Peyer's patch (tissue), 4 donors: Measurements from ENCODE around the gene CERS3. TPM values are rescaled to one million over a fixed set of nuclear protein-coding genes. Genes with fewer than 3 reads are reported as not detected.

Experiments
- DNase-seq, 3 donors: peaks; one replicate each; pipeline ENCODE4 v3.0.0-alpha.2; 2017 to 2019
- H3K27ac ChIP-seq, 4 donors: fragments of 200-600 bp; sonication (generic); one replicate each; pipeline ENCODE4 v1.5.1; 2016 to 2019
- H3K27me3 ChIP-seq, 2 donors: fragments of 200-600 bp; sonication (generic); one replicate each; pipeline ENCODE4 v1.5.1; 2019
- H3K36me3 ChIP-seq, 3 donors: fragments of 200-600 bp; sonication (generic); one replicate each; pipeline ENCODE4 v1.5.1; 2016 to 2019
- H3K4me1 ChIP-seq, 4 donors: fragments of 200-600 bp; sonication (generic); one replicate each; pipeline ENCODE4 v1.5.1; 2016 to 2019
- H3K4me3 ChIP-seq, 4 donors: fragments of 200-600 bp; sonication (generic); 1 replicate in 3 of 4; 2 replicates in 1 of 4; pipeline ENCODE4 v1.5.1; 2016 to 2019; ENCODE audit warnings: mild to moderate bottlenecking in 1 of 4
- H3K9me3 ChIP-seq, 4 donors: fragments of 200-600 bp; sonication (generic); one replicate each; pipeline ENCODE4 v1.5.1; 2016 to 2019; ENCODE audit warnings: mild to moderate bottlenecking in 1 of 4
- CTCF ChIP-seq, 6 experiments: fragments of 450-650 bp in 4 of 6; fragments of 200-600 bp in 2 of 6; sonication (generic) in 1 of 6; IDR thresholded peaks; one replicate each; pipeline ENCODE4 v1.5.1; 2017 to 2019; ENCODE audit warnings: antibody characterized with exemption in 6 of 6, mild to moderate bottlenecking in 3 of 6, moderate library complexity in 1 of 6
- POLR2A ChIP-seq, 2 donors: fragments of 450-650 bp; IDR thresholded peaks; one replicate each; pipeline ENCODE4 v1.5.1; 2017; ENCODE audit warnings: antibody characterized with exemption in 2 of 2, mild to moderate bottlenecking in 2 of 2, moderate library complexity in 2 of 2
- total RNA-seq, 4 donors: library from RNA; depleted of rRNA; stranded (reverse); fragments of >200 nt; gene quantifications; one replicate each; pipeline ENCODE4 v1.1.0, GENCODE V29; 2016

Gene CERS3
- total RNA-seq, 4 donors from 2014 or later = not detected

GRCh38 chr15:100569391-100569790, 40.6 kb upstream of the CERS3 start:
- no peak for TF ChIP-seq CTCF (IDR thresholded peaks at IDR 0.05)
- TF ChIP-seq POLR2A (IDR thresholded peaks at IDR 0.05) = no peak
- Histone ChIP-seq H3K9me3 (no peaks in the 10 kb centered on the region), H3K36me3 (peaks cover 0 to 14% (median 0%) of the 10 kb centered on the region in 3 donors), H3K27me3 (no peaks in the 10 kb centered on the region), H3K27ac (no peak overlapping the region), H3K4me1 (no peaks in the 10 kb centered on the region), H3K4me3 (no peak overlapping the region)
- no peak for DNase-seq

DNA sequence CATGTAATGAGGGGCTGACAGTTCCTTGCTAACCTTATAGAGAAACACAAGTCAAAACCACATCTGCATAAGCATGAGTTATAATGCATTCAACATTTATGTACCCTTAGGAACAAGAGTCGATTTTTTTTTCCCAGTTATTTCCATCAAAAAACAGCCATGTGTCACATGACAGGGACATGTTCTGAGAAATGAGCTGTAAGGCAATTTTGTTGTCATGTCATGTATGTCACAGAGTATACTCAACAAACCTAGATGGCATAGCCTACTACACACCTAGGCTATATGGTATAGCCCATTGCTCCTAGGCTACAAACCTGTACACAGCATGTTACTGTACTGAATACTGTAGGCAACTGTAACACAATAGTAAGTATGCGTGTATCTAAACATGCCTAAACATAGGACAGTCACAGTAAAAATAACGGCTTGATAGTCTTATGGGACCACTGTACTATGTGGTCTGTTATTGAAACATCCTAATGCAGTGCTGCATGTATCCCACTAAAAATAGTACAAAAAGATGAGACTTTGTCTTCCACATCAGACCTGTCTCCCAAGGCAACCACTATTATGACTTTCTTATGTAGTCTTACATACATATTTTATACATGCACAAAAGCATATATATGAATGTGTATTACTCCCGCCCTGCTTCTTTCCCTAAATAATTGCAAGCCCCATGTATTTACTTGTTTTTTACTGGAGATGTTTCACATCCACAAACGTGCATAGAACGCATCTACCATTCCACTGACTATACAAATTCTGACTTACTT, 38.3 kb upstream of the CERS3 start:
- no peak overlapping the region for H3K27ac ChIP-seq
- no peaks in the 10 kb centered on the region for H3K4me1 ChIP-seq
- H3K4me3 ChIP-seq = no peak overlapping the region
- DNase-seq = no peak
- H3K36me3 ChIP-seq = peaks cover 0 to 4% (median 0%) of the 10 kb centered on the region in 3 donors
- no peaks in the 10 kb centered on the region for H3K27me3 ChIP-seq
- TF ChIP-seq POLR2A (IDR thresholded peaks at IDR 0.05) (no peak), CTCF (IDR thresholded peaks at IDR 0.05) (no peak)
- no peaks in the 10 kb centered on the region for H3K9me3 ChIP-seq

DNA sequence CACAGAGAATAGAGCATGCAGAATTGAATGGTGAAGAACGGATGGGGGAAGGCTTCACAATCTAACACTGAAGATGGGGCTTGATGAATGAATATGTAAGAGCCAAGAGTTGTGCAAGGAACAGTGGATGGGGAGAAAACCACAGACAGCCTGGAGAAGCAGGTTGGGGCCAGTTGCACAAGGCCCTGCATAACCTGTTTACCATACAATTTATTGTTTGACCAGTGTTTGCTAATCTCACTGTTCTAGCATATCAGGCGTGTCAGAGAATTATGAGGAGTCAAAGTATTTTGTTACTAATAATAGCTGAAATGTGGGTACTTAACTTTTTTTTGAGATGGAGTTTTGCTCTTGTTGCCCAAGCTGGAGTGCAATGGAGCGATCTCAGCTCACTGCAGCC, 36.8 kb upstream of the CERS3 start:
- no peak overlapping the region for H3K4me3 ChIP-seq
- TF ChIP-seq POLR2A (IDR thresholded peaks at IDR 0.05) = no peak
- TF ChIP-seq CTCF (IDR thresholded peaks at IDR 0.05) = no peak
- H3K27ac ChIP-seq = no peak overlapping the region
- H3K27me3 ChIP-seq = no peaks in the 10 kb centered on the region
- H3K9me3 ChIP-seq = no peaks in the 10 kb centered on the region
- DNase-seq = no peak
- no peaks in the 10 kb centered on the region for H3K4me1 ChIP-seq
- no peaks in the 10 kb centered on the region for H3K36me3 ChIP-seq

DNA sequence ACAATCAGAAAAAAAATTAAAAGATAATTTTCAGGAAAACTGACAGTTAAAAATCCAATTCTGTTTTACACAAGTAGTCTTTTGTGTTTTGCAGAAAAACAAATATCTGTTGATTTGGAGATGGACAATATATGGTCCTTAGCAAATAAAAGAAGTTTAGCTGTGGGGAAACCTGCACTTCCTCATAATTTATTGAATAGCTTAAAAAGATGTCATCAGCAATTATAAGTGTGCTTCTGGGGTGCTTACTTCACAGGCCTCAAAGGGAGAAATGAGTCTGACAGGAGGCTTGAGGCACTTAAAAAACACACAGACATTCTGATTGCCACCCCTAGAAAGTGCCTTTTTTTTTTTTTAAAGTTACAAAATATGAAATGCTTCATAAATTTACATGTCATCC, 31.6 kb upstream of the CERS3 start:
- Histone ChIP-seq H3K36me3 (no peaks in the 10 kb centered on the region), H3K9me3 (no peaks in the 10 kb centered on the region), H3K4me3 (no peak overlapping the region), H3K27me3 (no peaks in the 10 kb centered on the region), H3K27ac (no peak overlapping the region), H3K4me1 (no peaks in the 10 kb centered on the region)
- DNase-seq = no peak
- TF ChIP-seq CTCF (IDR thresholded peaks at IDR 0.05) (no peak), POLR2A (IDR thresholded peaks at IDR 0.05) (no peak)

GRCh38 chr15:100559330-100559729, 30.6 kb upstream of the CERS3 start:
- Histone ChIP-seq H3K27me3 (no peaks in the 10 kb centered on the region), H3K4me1 (no peaks in the 10 kb centered on the region), H3K36me3 (no peaks in the 10 kb centered on the region), H3K4me3 (no peak overlapping the region), H3K9me3 (no peaks in the 10 kb centered on the region), H3K27ac (no peak overlapping the region)
- DNase-seq = peak in 1 of 3 donors; percentile 56
- TF ChIP-seq CTCF (IDR thresholded peaks at IDR 0.05) = no peak
- TF ChIP-seq POLR2A (IDR thresholded peaks at IDR 0.05) = no peak
